ENCODE results near the gene FSIP1. TPM values are rescaled to one million over a fixed set of nuclear protein-coding genes. Genes with fewer than 3 reads are reported as not detected.

Gene FSIP1
- total and polyA plus RNA-seq, 2 donors from 2014 or later, result 0.75 to 2.4 TPM

DNA sequence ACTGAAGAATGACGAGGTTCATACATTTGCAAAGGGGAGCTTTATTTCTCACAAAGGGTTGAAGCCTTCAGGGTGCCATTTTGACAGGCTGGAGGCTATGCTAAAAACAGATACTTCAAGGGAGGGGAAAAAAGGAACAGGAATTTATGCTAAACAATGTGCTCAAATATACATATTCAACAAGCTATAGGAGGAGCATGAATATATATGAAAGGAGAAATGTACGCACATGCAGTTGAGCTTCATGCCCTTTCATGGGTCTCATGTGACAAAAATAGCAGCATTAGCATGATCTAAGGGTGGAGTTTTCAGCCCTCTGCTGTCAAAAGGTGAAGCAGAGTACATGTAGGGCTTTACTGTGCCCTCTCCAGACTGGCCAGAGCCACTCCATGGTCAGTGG is 44.3 kb upstream of the FSIP1 start:
- DNase-seq, result no peak
- FAIRE-seq, result no peak
- no peak for TF ChIP-seq CTCF (IDR thresholded peaks at IDR 0.05; ENCODE audit: borderline replicate concordance, extremely low read depth, insufficient read depth)
- no peaks in the 10 kb centered on the region for H3K27me3 ChIP-seq (ENCODE audit: control insufficient read depth, insufficient read depth, low read length)
- H3K4me3 ChIP-seq (ENCODE audit: low read length in 3 of 3), result no peak overlapping the region
- no peaks in the 10 kb centered on the region for H3K9me3 ChIP-seq (ENCODE audit: control insufficient read depth in 2 of 3, insufficient read depth in 1 of 3, low read length in 3 of 3)
- intact Hi-C loops (cut with DNase I), result no loop called here
- no peak overlapping the region for H3K9ac ChIP-seq (ENCODE audit: low read length in 3 of 3)
- H3K36me3 ChIP-seq (ENCODE audit: control insufficient read depth in 2 of 3, insufficient read depth in 3 of 3, low read length in 3 of 3), result no peaks in the 10 kb centered on the region
- no peaks in the 10 kb centered on the region for H3K4me1 ChIP-seq (ENCODE audit: control insufficient read depth in 2 of 3, insufficient read depth in 2 of 3, low read depth in 1 of 3, low read length in 3 of 3)
- no peak overlapping the region for H3K27ac ChIP-seq (ENCODE audit: low read depth in 2 of 2, low read length in 2 of 2)

GRCh38 chr15:39823634-39824033 is 41.0 kb upstream of the FSIP1 start:
- TF ChIP-seq CTCF (IDR thresholded peaks at IDR 0.05; ENCODE audit: borderline replicate concordance, extremely low read depth, insufficient read depth), result no peak
- H3K4me3 ChIP-seq (ENCODE audit: low read length in 3 of 3), result no peak overlapping the region
- no peaks in the 10 kb centered on the region for H3K27me3 ChIP-seq (ENCODE audit: control insufficient read depth, insufficient read depth, low read length)
- DNase-seq (no peak), FAIRE-seq (no peak)
- intact Hi-C loops (cut with DNase I), result no loop called here
- no peaks in the 10 kb centered on the region for H3K4me1 ChIP-seq (ENCODE audit: control insufficient read depth in 2 of 3, insufficient read depth in 2 of 3, low read depth in 1 of 3, low read length in 3 of 3)
- H3K27ac ChIP-seq (ENCODE audit: low read depth in 2 of 2, low read length in 2 of 2), result no peak overlapping the region
- H3K9me3 ChIP-seq (ENCODE audit: control insufficient read depth in 2 of 3, insufficient read depth in 1 of 3, low read length in 3 of 3), result no peaks in the 10 kb centered on the region
- H3K9ac ChIP-seq (ENCODE audit: low read length in 3 of 3), result no peak overlapping the region
- no peaks in the 10 kb centered on the region for H3K36me3 ChIP-seq (ENCODE audit: control insufficient read depth in 2 of 3, insufficient read depth in 3 of 3, low read length in 3 of 3)

GRCh38 chr15:39820050-39820602 is 37.5 kb upstream of the FSIP1 start:
- TF ChIP-seq CTCF (IDR thresholded peaks at IDR 0.05; ENCODE audit: borderline replicate concordance, extremely low read depth, insufficient read depth), result no peak
- Histone ChIP-seq H3K4me1 (ENCODE audit: control insufficient read depth in 2 of 3, insufficient read depth in 2 of 3, low read depth in 1 of 3, low read length in 3 of 3) (no peaks in the 10 kb centered on the region), H3K27ac (ENCODE audit: low read depth in 2 of 2, low read length in 2 of 2) (no peak overlapping the region), H3K4me3 (ENCODE audit: low read length in 3 of 3) (no peak overlapping the region), H3K27me3 (ENCODE audit: control insufficient read depth, insufficient read depth, low read length) (no peaks in the 10 kb centered on the region), H3K9me3 (ENCODE audit: control insufficient read depth in 2 of 3, insufficient read depth in 1 of 3, low read length in 3 of 3) (no peaks in the 10 kb centered on the region), H3K9ac (ENCODE audit: low read length in 3 of 3) (no peak overlapping the region), H3K36me3 (ENCODE audit: control insufficient read depth in 2 of 3, insufficient read depth in 3 of 3, low read length in 3 of 3) (no peaks in the 10 kb centered on the region)
- DNase-seq (no peak), FAIRE-seq (no peak)
- intact Hi-C loops (cut with DNase I), result no loop called here

GRCh38 chr15:39819533-39819932 is 36.9 kb upstream of the FSIP1 start:
- no peak overlapping the region for H3K4me3 ChIP-seq (ENCODE audit: low read length in 3 of 3)
- no peaks in the 10 kb centered on the region for H3K4me1 ChIP-seq (ENCODE audit: control insufficient read depth in 2 of 3, insufficient read depth in 2 of 3, low read depth in 1 of 3, low read length in 3 of 3)
- no peak overlapping the region for H3K9ac ChIP-seq (ENCODE audit: low read length in 3 of 3)
- H3K9me3 ChIP-seq (ENCODE audit: control insufficient read depth in 2 of 3, insufficient read depth in 1 of 3, low read length in 3 of 3), result no peaks in the 10 kb centered on the region
- H3K36me3 ChIP-seq (ENCODE audit: control insufficient read depth in 2 of 3, insufficient read depth in 3 of 3, low read length in 3 of 3), result no peaks in the 10 kb centered on the region
- H3K27me3 ChIP-seq (ENCODE audit: control insufficient read depth, insufficient read depth, low read length), result no peaks in the 10 kb centered on the region
- intact Hi-C loops (cut with DNase I), result no loop called here
- no peak overlapping the region for H3K27ac ChIP-seq (ENCODE audit: low read depth in 2 of 2, low read length in 2 of 2)
- DNase-seq, result no peak
- FAIRE-seq, result no peak
- no peak for TF ChIP-seq CTCF (IDR thresholded peaks at IDR 0.05; ENCODE audit: borderline replicate concordance, extremely low read depth, insufficient read depth)
